K562 treated with DMSO at 1 percent for 12 hours (cell line): ENCODE results near the gene HHLA2. TPM values are rescaled to one million over a fixed set of nuclear protein-coding genes. Genes with fewer than 3 reads are reported as not detected.

Source experiments
- total RNA-seq: library from RNA; unstranded; fragments of 300-600 nt; gene quantifications from 2 replicates; pipeline ENCODE4 v1.2.3, GENCODE V29; 2022; ENCODE audit not compliant: insufficient read depth

The HHLA2 gene
- 0.33 TPM in 1 of 2 replicates, not detected in the other for total RNA-seq

GRCh38 chr3:108296239-108296638 lies at the start of gene HHLA2:
HHLA2 (plus strand) TSS chr3:108296548; CDS start chr3:108351814, 55,266 bp downstream.

Other genes starting within 250 kb of the HHLA2 start
- gene CD47, start 205.5 kb upstream of the HHLA2 start, total RNA-seq: 42.1 and 51.1 TPM in 2 replicates
- gene IFT57, start 74.1 kb upstream of the HHLA2 start, total RNA-seq: 3.4 and 3.5 TPM in 2 replicates
- 1.8 and 6.0 TPM in 2 replicates for gene MYH15, start 214.0 kb downstream of the HHLA2 start, total RNA-seq